ENCODE data around the gene LTBP1. TPM values are rescaled to one million over a fixed set of nuclear protein-coding genes. Genes with fewer than 3 reads are reported as not detected.

The LTBP1 gene
- total and polyA plus RNA-seq, 2 experiments from 2014 or later: 15.7 to 49.8 TPM

- Histone ChIP-seq H3K4me2 (no peak overlapping the region), H3K79me2 (replicated peaks; ENCODE audit: insufficient read depth) (no peaks in the 10 kb centered on the region), H3K36me3 (ENCODE audit: insufficient read depth) (no peaks in the 10 kb centered on the region), H3F3A (replicated peaks; ENCODE audit: low read depth) (no peaks in the 10 kb centered on the region), H3K9me2 (ENCODE audit: insufficient read depth) (peaks cover 8% of the 10 kb centered on the region; the same call in 1 of the 2 replicates), H3K27me3 (ENCODE audit: insufficient read depth) (no peaks in the 10 kb centered on the region), H4K20me1 (replicated peaks; ENCODE audit: insufficient read depth) (no peaks in the 10 kb centered on the region), H3K27ac (ENCODE audit: low read depth) (no peak overlapping the region), H3K4me1 (ENCODE audit: insufficient read depth) (no peaks in the 10 kb centered on the region), H3K4me3 (no peak overlapping the region), H2AFZ (no peak overlapping the region)
- no peak overlapping the region for H3K27ac Mint-ChIP-seq
- H3K27me3 Mint-ChIP-seq (ENCODE audit: insufficient read depth, low read depth, poor library complexity): no peaks in the 10 kb centered on the region
- no peaks in the 10 kb centered on the region for H3K36me3 Mint-ChIP-seq (ENCODE audit: low read depth)
- H3K4me1 Mint-ChIP-seq: no peaks in the 10 kb centered on the region
- H3K9me3 Mint-ChIP-seq: no peaks in the 10 kb centered on the region
- TF ChIP-seq ZNF331 (CRISPR knock-in tag; IDR thresholded peaks at IDR 0.05; ENCODE audit: low read depth): no peak
- TF ChIP-seq NANOG (IDR thresholded peaks at IDR 0.05; ENCODE audit: borderline replicate concordance): no peak
- no peak for TF ChIP-seq CTCF (conservative IDR thresholded peaks at IDR 0.05; ENCODE audit: low read depth in 2 of 2)
- TF ChIP-seq POLR2AphosphoS5 (IDR thresholded peaks at IDR 0.05; ENCODE audit: low read depth): no peak
- TF ChIP-seq STAT1 (IDR thresholded peaks at IDR 0.05; ENCODE audit: unreplicated experiment): no peak
- no peak for TF ChIP-seq ETS1 (IDR thresholded peaks at IDR 0.05)
- no peak for TF ChIP-seq ZNF462 (CRISPR knock-in tag; IDR thresholded peaks at IDR 0.05)
- no peak for TF ChIP-seq REST (IDR thresholded peaks at IDR 0.05; ENCODE audit: unreplicated experiment)
- TF ChIP-seq ZNF114 (CRISPR knock-in tag; IDR thresholded peaks at IDR 0.05): no peak
- TF ChIP-seq EZH2phosphoT487 (IDR thresholded peaks at IDR 0.05; ENCODE audit: unreplicated experiment): no peak
- TF ChIP-seq CREB1 (CRISPR knock-in tag; IDR thresholded peaks at IDR 0.05; ENCODE audit: low read depth): no peak
- TF ChIP-seq JUNB (IDR thresholded peaks at IDR 0.05; ENCODE audit: unreplicated experiment): no peak
- TF ChIP-seq EZH2 (IDR thresholded peaks at IDR 0.05; ENCODE audit: low read depth, unreplicated experiment): no peak
- DNase-seq (ENCODE audit: low spot score) (no peak), ATAC-seq (no peak)
- H3K4me3 Mint-ChIP-seq: no peak overlapping the region
Measured at GRCh38 chr2:33074197-33074596, 127.4 kb downstream of the LTBP1 start.

Measured in GM23338 (cell line).